LNCaP clone FGC (cell line): ENCODE results near the gene PCDH1.

Experiments used
- DNase-seq: peaks from one replicate; pipeline ENCODE4 v3.0.0-alpha.2; 2011; ENCODE audit warnings: low read depth
- H3K4me3 ChIP-seq: 2 replicates; pipeline ENCODE4 v1.5.1; 2011; ENCODE audit warnings: mild to moderate bottlenecking, low read depth, low read length, control low read depth
- CTCF ChIP-seq: IDR thresholded peaks from 2 replicates; pipeline ENCODE4 v1.5.1; 2012; ENCODE audit warnings: mild to moderate bottlenecking; ENCODE audit not compliant: control insufficient read depth, insufficient read depth; ENCODE audit errors: extremely low read depth

The PCDH1 gene

GRCh38 chr5:141852448-141852847 is 25.8 kb downstream of the PCDH1 start:
- no peak overlapping the region for H3K4me3 ChIP-seq
- DNase-seq: no peak
- TF ChIP-seq CTCF: no peak

GRCh38 chr5:141851195-141851874 is 26.9 kb downstream of the PCDH1 start:
- H3K4me3 ChIP-seq: no peak overlapping the region
- DNase-seq: no peak
- no peak for TF ChIP-seq CTCF

GRCh38 chr5:141850786-141851185 is 27.4 kb downstream of the PCDH1 start:
- no peak for DNase-seq
- H3K4me3 ChIP-seq: no peak overlapping the region
- no peak for TF ChIP-seq CTCF

- no peak for TF ChIP-seq CTCF
- H3K4me3 ChIP-seq: peak overlapping the region; percentile 88
- DNase-seq: no peak
These were observed 27.9 kb downstream of the PCDH1 start for GRCh38 chr5:141850244-141850768.

- H3K4me3 ChIP-seq: peak overlapping the region; percentile 88
- DNase-seq: peak; percentile 61
- no peak for TF ChIP-seq CTCF
These were observed 28.6 kb downstream of the PCDH1 start for GRCh38 chr5:141849415-141850243.

GRCh38 chr5:141848744-141849414 is 29.3 kb downstream of the PCDH1 start:
- no peak for TF ChIP-seq CTCF
- DNase-seq: peak; percentile 48
- peak overlapping the region; percentile 88 for H3K4me3 ChIP-seq
